Vagina (tissue), 2 donors: ENCODE results near the gene WSB2. TPM values are rescaled to one million over a fixed set of nuclear protein-coding genes. Genes with fewer than 3 reads are reported as not detected.

Experiments
- DNase-seq, 2 donors: peaks; one replicate each; pipeline ENCODE4 v3.0.0-alpha.2; 2017; ENCODE audit errors: extremely low spot score in 2 of 2
- H3K27ac ChIP-seq: fragments of 200-600 bp; sonication (generic); one replicate; pipeline ENCODE4 v1.5.1; 2019
- H3K27me3 ChIP-seq: fragments of 200-600 bp; sonication (generic); one replicate; pipeline ENCODE4 v1.5.1; 2019
- H3K36me3 ChIP-seq, 2 donors: fragments of 200-600 bp; sonication (generic); one replicate each; pipeline ENCODE4 v1.5.1; 2017 to 2019
- H3K4me1 ChIP-seq: fragments of 200-600 bp; sonication (generic); one replicate; pipeline ENCODE4 v1.5.1; 2019
- H3K4me3 ChIP-seq, 2 donors: fragments of 200-600 bp; sonication (generic); 1 replicate in 1 of 2; 2 replicates in 1 of 2; pipeline ENCODE4 v1.5.1; 2016 to 2019
- H3K9me3 ChIP-seq: fragments of 200-600 bp; sonication (generic); one replicate; pipeline ENCODE4 v1.5.1; 2019
- POLR2A ChIP-seq, 2 donors: fragments of 450-650 bp; IDR thresholded peaks; one replicate each; pipeline ENCODE4 v1.6.1; 2017; ENCODE audit warnings: antibody characterized with exemption in 2 of 2, mild to moderate bottlenecking in 2 of 2, moderate library complexity in 2 of 2
- POLR2AphosphoS5 ChIP-seq, 2 donors: sonication (generic); formaldehyde crosslinking; IDR thresholded peaks; one replicate each; pipeline ENCODE4 v1.9.0; 2017; ENCODE audit warnings: antibody characterized with exemption in 2 of 2, mild to moderate bottlenecking in 2 of 2, low read depth in 1 of 2; ENCODE audit not compliant: insufficient read depth in 1 of 2
- intact Hi-C: fragments of 100-400 bp; cut with DNase I; formaldehyde crosslinking; loops from one replicate; pipeline ENCODE4 v1.15.1; 2023
- total RNA-seq: library from RNA; depleted of rRNA; stranded (reverse); fragments of >200 nt; gene quantifications from one replicate; pipeline ENCODE4 v1.2.3, GENCODE V29; 2016
- TF ChIP-seq, protein P1 (sequence below), 3 experiments: fragments of 450-650 bp in 2 of 3; fragments of 200-600 bp in 1 of 3; sonication (generic) in 1 of 3; IDR thresholded peaks; one replicate each; pipeline ENCODE4 v1.5.1; 2017 to 2019; ENCODE audit warnings: antibody characterized with exemption in 3 of 3, mild to moderate bottlenecking in 2 of 3, moderate library complexity in 2 of 3

The WSB2 gene
- total RNA-seq, 1 donor from 2014 or later = 44.0 TPM

DNA sequence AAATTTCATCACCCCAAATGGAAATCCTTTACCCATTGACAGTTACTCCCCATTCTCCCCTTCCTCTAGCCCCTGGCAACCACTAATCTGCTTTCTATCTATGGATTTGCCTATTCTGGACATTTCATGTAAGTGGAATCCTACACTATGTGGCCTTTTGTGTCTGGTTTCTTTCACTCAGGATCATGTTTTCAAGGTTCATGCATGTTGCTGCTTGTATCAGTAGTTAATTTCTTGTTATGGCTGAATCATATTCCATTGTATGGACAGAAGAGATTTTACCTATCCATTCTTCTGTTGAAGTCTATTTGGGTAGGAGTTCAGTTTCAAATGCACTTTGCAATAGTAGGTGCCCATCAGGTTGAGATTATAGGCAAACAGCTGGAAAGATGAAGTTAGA, 43.1 kb downstream of the WSB2 start:
- peaks cover 15% of the 10 kb centered on the region for H3K4me1 ChIP-seq
- DNase-seq = no peak
- H3K27ac ChIP-seq = no peak overlapping the region
- intact Hi-C loops = loop anchor here (5.0 kb wide), 1 partner anchor 44 kb away; the partner anchor contains the start of gene WSB2
- no peaks in the 10 kb centered on the region for H3K9me3 ChIP-seq
- H3K27me3 ChIP-seq = no peaks in the 10 kb centered on the region
- TF ChIP-seq POLR2AphosphoS5 (IDR thresholded peaks at IDR 0.05; ENCODE audit: insufficient read depth in 1 of 2, low read depth in 1 of 2) = no peak
- no peak for TF ChIP-seq POLR2A (IDR thresholded peaks at IDR 0.05)
- TF ChIP-seq, protein P1, sequence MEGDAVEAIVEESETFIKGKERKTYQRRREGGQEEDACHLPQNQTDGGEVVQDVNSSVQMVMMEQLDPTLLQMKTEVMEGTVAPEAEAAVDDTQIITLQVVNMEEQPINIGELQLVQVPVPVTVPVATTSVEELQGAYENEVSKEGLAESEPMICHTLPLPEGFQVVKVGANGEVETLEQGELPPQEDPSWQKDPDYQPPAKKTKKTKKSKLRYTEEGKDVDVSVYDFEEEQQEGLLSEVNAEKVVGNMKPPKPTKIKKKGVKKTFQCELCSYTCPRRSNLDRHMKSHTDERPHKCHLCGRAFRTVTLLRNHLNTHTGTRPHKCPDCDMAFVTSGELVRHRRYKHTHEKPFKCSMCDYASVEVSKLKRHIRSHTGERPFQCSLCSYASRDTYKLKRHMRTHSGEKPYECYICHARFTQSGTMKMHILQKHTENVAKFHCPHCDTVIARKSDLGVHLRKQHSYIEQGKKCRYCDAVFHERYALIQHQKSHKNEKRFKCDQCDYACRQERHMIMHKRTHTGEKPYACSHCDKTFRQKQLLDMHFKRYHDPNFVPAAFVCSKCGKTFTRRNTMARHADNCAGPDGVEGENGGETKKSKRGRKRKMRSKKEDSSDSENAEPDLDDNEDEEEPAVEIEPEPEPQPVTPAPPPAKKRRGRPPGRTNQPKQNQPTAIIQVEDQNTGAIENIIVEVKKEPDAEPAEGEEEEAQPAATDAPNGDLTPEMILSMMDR (IDR thresholded peaks at IDR 0.05) = no peak
- peaks cover 0 to 10% of the 10 kb centered on the region in 2 donors for H3K36me3 ChIP-seq
- H3K4me3 ChIP-seq = no peak overlapping the region

- intact Hi-C loops = loop anchor here (5.0 kb wide), 1 partner anchor 46 kb away; the partner anchor contains the start of gene WSB2
- Histone ChIP-seq H3K27ac (peak within 1 kb of the TSS; percentile 54), H3K4me3 (peak within 1 kb of the TSS; percentile 84 to 97), H3K9me3 (no peaks in the 10 kb centered on the region), H3K4me1 (peaks cover 15% of the 10 kb centered on the region), H3K27me3 (no peaks in the 10 kb centered on the region), H3K36me3 (peaks cover 0 to 10% of the 10 kb centered on the region in 2 donors)
- peak; percentile 94 to 97 for DNase-seq
- TF ChIP-seq POLR2A (IDR thresholded peaks at IDR 0.05) (no peak), POLR2AphosphoS5 (IDR thresholded peaks at IDR 0.05; ENCODE audit: insufficient read depth in 1 of 2, low read depth in 1 of 2) (peak; percentile 69 to 70)
- TF ChIP-seq, protein P1 (IDR thresholded peaks at IDR 0.05) = no peak
Measured at GRCh38 chr12:118016424-118017264, 44.3 kb downstream of the WSB2 start, which contains the start of gene RFC5. RFC5 (plus strand) TSS chr12:118016703; CDS start chr12:118016828, 125 bp downstream.

DNA sequence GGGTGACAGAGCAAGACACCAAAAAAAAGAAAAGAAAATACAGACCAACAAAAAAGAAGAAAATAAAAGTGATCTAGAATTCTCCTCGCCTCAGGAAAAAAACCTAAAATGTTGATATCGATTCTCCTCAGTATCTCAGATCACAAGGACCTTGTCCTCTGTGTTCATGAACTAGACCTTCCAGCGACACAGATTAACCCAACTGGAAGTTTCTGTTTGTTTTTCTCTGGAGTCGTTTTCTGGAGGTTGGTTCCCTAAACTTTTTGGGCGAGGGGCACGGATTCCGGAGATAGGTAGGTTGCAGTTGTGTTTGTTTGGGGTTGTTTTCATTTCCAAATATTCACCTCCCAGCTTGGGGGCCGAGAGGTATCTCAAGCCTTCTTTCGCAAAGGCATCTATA, 45.0 kb downstream of the WSB2 start:
- Histone ChIP-seq H3K4me3 (peak overlapping the region; percentile 84 to 97), H3K4me1 (peaks cover 15% of the 10 kb centered on the region), H3K9me3 (no peaks in the 10 kb centered on the region), H3K27ac (no peak overlapping the region), H3K36me3 (peaks cover 0 to 10% of the 10 kb centered on the region in 2 donors), H3K27me3 (no peaks in the 10 kb centered on the region)
- DNase-seq = no peak
- intact Hi-C loops = loop anchor here (5.0 kb wide), 1 partner anchor 46 kb away; the partner anchor contains the start of gene WSB2
- TF ChIP-seq POLR2A (IDR thresholded peaks at IDR 0.05) (no peak), POLR2AphosphoS5 (IDR thresholded peaks at IDR 0.05; ENCODE audit: insufficient read depth in 1 of 2, low read depth in 1 of 2) (no peak)
- TF ChIP-seq, protein P1 (IDR thresholded peaks at IDR 0.05) = no peak

DNA sequence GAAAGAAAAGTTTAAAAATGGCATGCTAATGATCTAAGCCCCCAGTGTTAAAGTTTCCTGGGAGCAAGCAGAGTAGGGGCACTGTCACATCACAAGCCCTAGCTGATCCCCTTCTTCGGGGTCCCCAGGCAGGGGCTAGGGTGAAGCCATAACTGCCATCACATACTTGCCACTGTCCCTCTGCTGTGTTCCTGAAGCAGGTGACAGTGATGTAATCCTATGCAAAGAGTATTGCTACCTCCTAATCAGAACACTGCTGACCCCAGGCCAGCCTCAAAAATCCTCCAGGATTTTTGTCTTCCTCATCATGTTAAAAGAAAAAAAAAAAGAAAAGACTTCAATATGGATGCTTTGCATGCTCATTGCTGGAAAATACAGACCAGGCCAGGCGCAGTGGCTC, 45.7 kb downstream of the WSB2 start:
- no peak overlapping the region for H3K4me3 ChIP-seq
- TF ChIP-seq POLR2AphosphoS5 (IDR thresholded peaks at IDR 0.05; ENCODE audit: insufficient read depth in 1 of 2, low read depth in 1 of 2) = no peak
- TF ChIP-seq, protein P1 (IDR thresholded peaks at IDR 0.05) = no peak
- no peak for TF ChIP-seq POLR2A (IDR thresholded peaks at IDR 0.05)
- intact Hi-C loops = loop anchor here (5.0 kb wide), 1 partner anchor 47 kb away; the partner anchor contains the start of gene WSB2
- H3K4me1 ChIP-seq = peaks cover 15% of the 10 kb centered on the region
- H3K9me3 ChIP-seq = no peaks in the 10 kb centered on the region
- no peak overlapping the region for H3K27ac ChIP-seq
- H3K36me3 ChIP-seq = peaks cover 0 to 6% of the 10 kb centered on the region in 2 donors
- no peaks in the 10 kb centered on the region for H3K27me3 ChIP-seq
- no peak for DNase-seq
